Measurements from ENCODE around the gene GJA3.

- TF ChIP-seq CTCF (IDR thresholded peaks at IDR 0.05) (no peak), POLR2A (IDR thresholded peaks at IDR 0.05) (no peak)
Observed at GRCh38 chr13:20130012-20130411, 30.8 kb downstream of the GJA3 start.
